ENCODE measurements around the gene PDRG1. TPM values are rescaled to one million over a fixed set of nuclear protein-coding genes. Genes with fewer than 3 reads are reported as not detected.

Gene PDRG1
- total and polyA plus RNA-seq, 2 donors from 2014 or later: 10.4 to 22.5 TPM

- DNase-seq (no peak), FAIRE-seq (no peak)
- intact Hi-C loops (cut with DNase I): no loop called here
- H3K4me1 ChIP-seq (ENCODE audit: control insufficient read depth in 2 of 3, insufficient read depth in 2 of 3, low read depth in 1 of 3, low read length in 3 of 3): no peaks in the 10 kb centered on the region
- no peaks in the 10 kb centered on the region for H3K36me3 ChIP-seq (ENCODE audit: control insufficient read depth in 2 of 3, insufficient read depth in 3 of 3, low read length in 3 of 3)
- TF ChIP-seq CTCF (IDR thresholded peaks at IDR 0.05; ENCODE audit: borderline replicate concordance, extremely low read depth, insufficient read depth): no peak
- no peak overlapping the region for H3K4me3 ChIP-seq (ENCODE audit: low read length in 3 of 3)
- no peaks in the 10 kb centered on the region for H3K27me3 ChIP-seq (ENCODE audit: control insufficient read depth, insufficient read depth, low read length)
- no peak overlapping the region for H3K27ac ChIP-seq (ENCODE audit: low read depth in 2 of 2, low read length in 2 of 2)
- H3K9me3 ChIP-seq (ENCODE audit: control insufficient read depth in 2 of 3, insufficient read depth in 1 of 3, low read length in 3 of 3): no peaks in the 10 kb centered on the region
- no peak overlapping the region for H3K9ac ChIP-seq (ENCODE audit: low read length in 3 of 3)
Observed at GRCh38 chr20:31977080-31977479, 25.2 kb upstream of the PDRG1 start.

GRCh38 chr20:31975874-31976273 lies 24.0 kb upstream of the PDRG1 start:
- H3K4me1 ChIP-seq (ENCODE audit: control insufficient read depth in 2 of 3, insufficient read depth in 2 of 3, low read depth in 1 of 3, low read length in 3 of 3): no peaks in the 10 kb centered on the region
- H3K27ac ChIP-seq (ENCODE audit: low read depth in 2 of 2, low read length in 2 of 2): no peak overlapping the region
- H3K9me3 ChIP-seq (ENCODE audit: control insufficient read depth in 2 of 3, insufficient read depth in 1 of 3, low read length in 3 of 3): no peaks in the 10 kb centered on the region
- DNase-seq: no peak
- H3K4me3 ChIP-seq (ENCODE audit: low read length in 3 of 3): no peak overlapping the region
- FAIRE-seq: no peak
- TF ChIP-seq CTCF (IDR thresholded peaks at IDR 0.05; ENCODE audit: borderline replicate concordance, extremely low read depth, insufficient read depth): no peak
- intact Hi-C loops (cut with DNase I): no loop called here
- no peaks in the 10 kb centered on the region for H3K36me3 ChIP-seq (ENCODE audit: control insufficient read depth in 2 of 3, insufficient read depth in 3 of 3, low read length in 3 of 3)
- no peaks in the 10 kb centered on the region for H3K27me3 ChIP-seq (ENCODE audit: control insufficient read depth, insufficient read depth, low read length)
- no peak overlapping the region for H3K9ac ChIP-seq (ENCODE audit: low read length in 3 of 3)

- FAIRE-seq (no peak), DNase-seq (peak in 4 of 5 donors; percentile 82 to 90 (median 84))
- H3K9me3 ChIP-seq (ENCODE audit: control insufficient read depth in 2 of 3, insufficient read depth in 1 of 3, low read length in 3 of 3): no peaks in the 10 kb centered on the region
- no peak overlapping the region for H3K9ac ChIP-seq (ENCODE audit: low read length in 3 of 3)
- intact Hi-C loops (cut with DNase I): no loop called here
- H3K36me3 ChIP-seq (ENCODE audit: control insufficient read depth in 2 of 3, insufficient read depth in 3 of 3, low read length in 3 of 3): no peaks in the 10 kb centered on the region
- H3K4me1 ChIP-seq (ENCODE audit: control insufficient read depth in 2 of 3, insufficient read depth in 2 of 3, low read depth in 1 of 3, low read length in 3 of 3): no peaks in the 10 kb centered on the region
- no peak overlapping the region for H3K4me3 ChIP-seq (ENCODE audit: low read length in 3 of 3)
- no peak for TF ChIP-seq CTCF (IDR thresholded peaks at IDR 0.05; ENCODE audit: borderline replicate concordance, extremely low read depth, insufficient read depth)
- H3K27me3 ChIP-seq (ENCODE audit: control insufficient read depth, insufficient read depth, low read length): no peaks in the 10 kb centered on the region
- H3K27ac ChIP-seq (ENCODE audit: low read depth in 2 of 2, low read length in 2 of 2): no peak overlapping the region
Observed at GRCh38 chr20:31974951-31975487, 23.2 kb upstream of the PDRG1 start.

- DNase-seq (no peak), FAIRE-seq (no peak)
- Histone ChIP-seq H3K36me3 (ENCODE audit: control insufficient read depth in 2 of 3, insufficient read depth in 3 of 3, low read length in 3 of 3) (no peaks in the 10 kb centered on the region), H3K9ac (ENCODE audit: low read length in 3 of 3) (no peak overlapping the region), H3K4me3 (ENCODE audit: low read length in 3 of 3) (no peak overlapping the region), H3K27ac (ENCODE audit: low read depth in 2 of 2, low read length in 2 of 2) (no peak overlapping the region), H3K27me3 (ENCODE audit: control insufficient read depth, insufficient read depth, low read length) (no peaks in the 10 kb centered on the region), H3K4me1 (ENCODE audit: control insufficient read depth in 2 of 3, insufficient read depth in 2 of 3, low read depth in 1 of 3, low read length in 3 of 3) (no peaks in the 10 kb centered on the region), H3K9me3 (ENCODE audit: control insufficient read depth in 2 of 3, insufficient read depth in 1 of 3, low read length in 3 of 3) (no peaks in the 10 kb centered on the region)
- intact Hi-C loops (cut with DNase I): no loop called here
- no peak for TF ChIP-seq CTCF (IDR thresholded peaks at IDR 0.05; ENCODE audit: borderline replicate concordance, extremely low read depth, insufficient read depth)
Observed at GRCh38 chr20:31974296-31974695, 22.4 kb upstream of the PDRG1 start.

Measured in kidney (tissue), 14 donors.